Sigmoid colon (tissue), 4 donors: ENCODE results near the gene CAPZA1.

Experiments
- CTCF ChIP-seq, 4 experiments: fragments of 450-650 bp in 3 of 4; fragments of 200-600 bp in 1 of 4; IDR thresholded peaks; one replicate each; pipeline ENCODE4 v1.5.1; 2016 to 2019; ENCODE audit warnings: antibody characterized with exemption in 4 of 4, mild to moderate bottlenecking in 3 of 4, moderate library complexity in 2 of 4
- EP300 ChIP-seq, 4 donors: sonication (generic); formaldehyde crosslinking; IDR thresholded peaks; one replicate each; pipeline ENCODE4 v1.6.1; 2017; ENCODE audit warnings: antibody characterized with exemption in 4 of 4
- POLR2A ChIP-seq, 2 donors: fragments of 450-650 bp; IDR thresholded peaks; one replicate each; pipeline ENCODE4 v1.6.1; 2016; ENCODE audit warnings: antibody characterized with exemption in 2 of 2, mild to moderate bottlenecking in 2 of 2, moderate library complexity in 2 of 2
- POLR2AphosphoS5 ChIP-seq, 4 donors: sonication (generic); formaldehyde crosslinking; IDR thresholded peaks; one replicate each; pipeline ENCODE4 v1.6.1; 2017; ENCODE audit warnings: antibody characterized with exemption in 4 of 4

GRCh38 chr1:112698366-112699310, 79.0 kb downstream of the CAPZA1 start:
- no peak for TF ChIP-seq CTCF (IDR thresholded peaks at IDR 0.05)
- TF ChIP-seq POLR2AphosphoS5 (IDR thresholded peaks at IDR 0.05): peak in 2 of 4 donors; percentile 12 to 17
- TF ChIP-seq POLR2A (IDR thresholded peaks at IDR 0.05): no peak
- TF ChIP-seq EP300 (IDR thresholded peaks at IDR 0.05): no peak
